ENCODE measurements around the gene TSHR. TPM values are rescaled to one million over a fixed set of nuclear protein-coding genes. Genes with fewer than 3 reads are reported as not detected.

Gene TSHR
- total RNA-seq, 2 experiments from 2014 or later = not detected

- Histone ChIP-seq H3K27me3 (ENCODE audit: control insufficient read depth in 1 of 2, insufficient read depth in 2 of 2, low read length in 2 of 2) (no peaks in the 10 kb centered on the region), H3K4me3 (ENCODE audit: low read length) (no peak overlapping the region), H3K27ac (ENCODE audit: low read depth in 1 of 2, low read length in 2 of 2) (no peak overlapping the region), H3K36me3 (ENCODE audit: insufficient read depth, low read length) (no peaks in the 10 kb centered on the region), H3K4me1 (ENCODE audit: insufficient read depth, low read length) (peaks cover 7% of the 10 kb centered on the region), H3K9me3 (ENCODE audit: control insufficient read depth in 1 of 2, insufficient read depth in 1 of 2, low read length in 2 of 2) (no peaks in the 10 kb centered on the region)
- ATAC-seq (ENCODE audit: poor library complexity) = no peak
- ChIA-PET CTCF (interaction anchor here (1.1 to 2.5 kb wide), 3 partner anchors 13 to 36 kb away, joined by 3 to 9 read pairs (median 4); no protein-coding TSS in a partner anchor), POLR2A (no interaction called here)
- H3K9me3 Mint-ChIP-seq = no peaks in the 10 kb centered on the region
- no peak overlapping the region for H3K27ac Mint-ChIP-seq
- intact Hi-C loops (cut with DNase I, micrococcal nuclease) = no loop called here
- no peaks in the 10 kb centered on the region for H3K27me3 Mint-ChIP-seq
- DNase-seq = no peak
- H3K4me1 Mint-ChIP-seq (ENCODE audit: low read depth) = peaks cover 14% of the 10 kb centered on the region
- H3K4me3 Mint-ChIP-seq = no peak overlapping the region
- no peaks in the 10 kb centered on the region for H3K36me3 Mint-ChIP-seq (ENCODE audit: low read depth)
- TF ChIP-seq, protein P1, sequence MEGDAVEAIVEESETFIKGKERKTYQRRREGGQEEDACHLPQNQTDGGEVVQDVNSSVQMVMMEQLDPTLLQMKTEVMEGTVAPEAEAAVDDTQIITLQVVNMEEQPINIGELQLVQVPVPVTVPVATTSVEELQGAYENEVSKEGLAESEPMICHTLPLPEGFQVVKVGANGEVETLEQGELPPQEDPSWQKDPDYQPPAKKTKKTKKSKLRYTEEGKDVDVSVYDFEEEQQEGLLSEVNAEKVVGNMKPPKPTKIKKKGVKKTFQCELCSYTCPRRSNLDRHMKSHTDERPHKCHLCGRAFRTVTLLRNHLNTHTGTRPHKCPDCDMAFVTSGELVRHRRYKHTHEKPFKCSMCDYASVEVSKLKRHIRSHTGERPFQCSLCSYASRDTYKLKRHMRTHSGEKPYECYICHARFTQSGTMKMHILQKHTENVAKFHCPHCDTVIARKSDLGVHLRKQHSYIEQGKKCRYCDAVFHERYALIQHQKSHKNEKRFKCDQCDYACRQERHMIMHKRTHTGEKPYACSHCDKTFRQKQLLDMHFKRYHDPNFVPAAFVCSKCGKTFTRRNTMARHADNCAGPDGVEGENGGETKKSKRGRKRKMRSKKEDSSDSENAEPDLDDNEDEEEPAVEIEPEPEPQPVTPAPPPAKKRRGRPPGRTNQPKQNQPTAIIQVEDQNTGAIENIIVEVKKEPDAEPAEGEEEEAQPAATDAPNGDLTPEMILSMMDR (IDR thresholded peaks at IDR 0.05) = no peak
Observed at GRCh38 chr14:80974679-80975078, 19.3 kb downstream of the TSHR start.

DNA sequence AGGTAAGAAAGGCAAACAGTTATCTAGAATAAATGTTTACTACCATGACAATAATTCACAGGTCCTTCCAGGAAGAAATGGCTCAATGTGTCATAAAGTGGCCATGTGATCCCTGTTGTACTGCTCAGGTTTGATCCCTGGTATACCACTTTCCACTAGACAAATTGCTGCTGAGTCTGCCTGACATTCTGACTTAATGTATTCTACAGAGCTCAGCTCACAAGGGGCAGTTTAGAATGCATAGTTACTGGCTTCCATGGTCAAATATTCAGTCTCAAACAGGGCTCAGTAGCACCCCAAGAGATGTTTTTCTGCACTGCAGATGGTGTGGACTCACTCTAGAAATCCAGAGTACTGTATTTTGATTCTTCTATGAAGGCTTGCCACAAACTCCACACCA, 21.8 kb downstream of the TSHR start:
- Mint-ChIP-seq H3K4me1 (ENCODE audit: low read depth) (peaks cover 14% of the 10 kb centered on the region), H3K4me3 (no peak overlapping the region), H3K9me3 (no peaks in the 10 kb centered on the region), H3K27me3 (no peaks in the 10 kb centered on the region), H3K27ac (no peak overlapping the region), H3K36me3 (ENCODE audit: low read depth) (no peaks in the 10 kb centered on the region)
- H3K36me3 ChIP-seq (ENCODE audit: insufficient read depth, low read length) = no peaks in the 10 kb centered on the region
- DNase-seq (no peak), ATAC-seq (ENCODE audit: poor library complexity) (no peak)
- ChIA-PET POLR2A (interaction anchor here (1.3 kb wide), 1 partner anchor 18 kb away, joined by 6 read pairs; no protein-coding TSS in a partner anchor), CTCF (interaction anchor here (1.1 to 1.6 kb wide), 3 partner anchors 8 to 10 kb away, joined by 3 to 4 read pairs (median 3); no protein-coding TSS in a partner anchor)
- H3K27ac ChIP-seq (ENCODE audit: low read depth in 1 of 2, low read length in 2 of 2) = no peak overlapping the region
- peaks cover 7% of the 10 kb centered on the region for H3K4me1 ChIP-seq (ENCODE audit: insufficient read depth, low read length)
- TF ChIP-seq, protein P1 (IDR thresholded peaks at IDR 0.05) = no peak
- no peak overlapping the region for H3K4me3 ChIP-seq (ENCODE audit: low read length)
- intact Hi-C loops (cut with DNase I, micrococcal nuclease) = no loop called here
- no peaks in the 10 kb centered on the region for H3K27me3 ChIP-seq (ENCODE audit: control insufficient read depth in 1 of 2, insufficient read depth in 2 of 2, low read length in 2 of 2)
- no peaks in the 10 kb centered on the region for H3K9me3 ChIP-seq (ENCODE audit: control insufficient read depth in 1 of 2, insufficient read depth in 1 of 2, low read length in 2 of 2)

- intact Hi-C loops (cut with DNase I, micrococcal nuclease) = no loop called here
- no peak overlapping the region for H3K27ac Mint-ChIP-seq
- Histone ChIP-seq H3K27me3 (ENCODE audit: control insufficient read depth in 1 of 2, insufficient read depth in 2 of 2, low read length in 2 of 2) (no peaks in the 10 kb centered on the region), H3K4me1 (ENCODE audit: insufficient read depth, low read length) (peaks cover 7% of the 10 kb centered on the region), H3K27ac (ENCODE audit: low read depth in 1 of 2, low read length in 2 of 2) (no peak overlapping the region), H3K4me3 (ENCODE audit: low read length) (no peak overlapping the region), H3K36me3 (ENCODE audit: insufficient read depth, low read length) (no peaks in the 10 kb centered on the region), H3K9me3 (ENCODE audit: control insufficient read depth in 1 of 2, insufficient read depth in 1 of 2, low read length in 2 of 2) (no peaks in the 10 kb centered on the region)
- CTCF ChIA-PET = interaction anchor here (0.9 to 1.6 kb wide), 5 partner anchors 9 to 19 kb away, joined by 3 to 4 read pairs (median 3); no protein-coding TSS in a partner anchor
- ATAC-seq (ENCODE audit: poor library complexity) = peak; percentile 26
- no peaks in the 10 kb centered on the region for H3K27me3 Mint-ChIP-seq
- TF ChIP-seq, protein P1 (IDR thresholded peaks at IDR 0.05) = no peak
- H3K36me3 Mint-ChIP-seq (ENCODE audit: low read depth) = no peaks in the 10 kb centered on the region
- no peak overlapping the region for H3K4me3 Mint-ChIP-seq
- H3K4me1 Mint-ChIP-seq (ENCODE audit: low read depth) = peaks cover 14% of the 10 kb centered on the region
- H3K9me3 Mint-ChIP-seq = no peaks in the 10 kb centered on the region
- peak in 3 of 14 experiments; percentile 19 to 28 (median 20) for DNase-seq
- POLR2A ChIA-PET = interaction anchor here (1.3 kb wide), 1 partner anchor 19 kb away, joined by 6 read pairs; no protein-coding TSS in a partner anchor
Observed at GRCh38 chr14:80978403-80978802, 23.0 kb downstream of the TSHR start.

All from CD4-positive, alpha-beta T cell (primary cell).